Measurements from ENCODE around the gene PEX5L.
"Not testable (repeated sequence)": the region's sequence is repeated elsewhere in the genome, so short reads cannot be mapped to it uniquely, and the experiment has no call there.

Gene PEX5L

GRCh38 chr3:180049391-180049790 lies 12.7 kb upstream of the PEX5L start:
- H3K4me1 Mint-ChIP-seq (ENCODE audit: low read depth): peaks cover 6% of the 10 kb centered on the region
- no peaks in the 10 kb centered on the region for H3K36me3 Mint-ChIP-seq (ENCODE audit: low read depth)
- no peak overlapping the region for H3K4me3 Mint-ChIP-seq
- H3K27me3 Mint-ChIP-seq: no peaks in the 10 kb centered on the region
- no peaks in the 10 kb centered on the region for H3K9me3 Mint-ChIP-seq
- intact Hi-C loops (cut with micrococcal nuclease): no loop called here
- H3K27ac Mint-ChIP-seq: no peak overlapping the region

DNA sequence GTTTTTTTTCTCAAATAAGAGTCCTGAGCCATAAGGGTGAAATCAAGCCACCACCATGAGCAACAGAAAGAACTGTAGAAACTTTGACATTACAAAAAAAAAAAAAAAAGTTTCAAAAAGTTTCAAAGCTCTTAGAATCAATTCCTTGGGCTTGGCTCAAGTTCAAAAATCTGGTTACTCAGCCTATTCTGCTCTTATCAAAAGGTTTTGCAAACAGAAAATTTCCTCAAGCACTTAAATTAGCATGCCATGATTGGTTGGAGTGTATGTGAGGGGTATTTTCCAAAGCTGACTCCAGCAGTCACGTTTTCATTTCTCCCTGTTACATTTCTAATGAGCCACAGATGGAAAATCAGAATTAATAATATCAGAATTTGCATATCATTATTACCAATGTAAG lies 12.1 kb upstream of the PEX5L start:
- H3K4me1 Mint-ChIP-seq (ENCODE audit: low read depth): peaks cover 6% of the 10 kb centered on the region
- no peak overlapping the region for H3K27ac Mint-ChIP-seq
- no peaks in the 10 kb centered on the region for H3K27me3 Mint-ChIP-seq
- H3K4me3 Mint-ChIP-seq: no peak overlapping the region
- no peaks in the 10 kb centered on the region for H3K9me3 Mint-ChIP-seq
- no peaks in the 10 kb centered on the region for H3K36me3 Mint-ChIP-seq (ENCODE audit: low read depth)
- intact Hi-C loops (cut with micrococcal nuclease): no loop called here

DNA sequence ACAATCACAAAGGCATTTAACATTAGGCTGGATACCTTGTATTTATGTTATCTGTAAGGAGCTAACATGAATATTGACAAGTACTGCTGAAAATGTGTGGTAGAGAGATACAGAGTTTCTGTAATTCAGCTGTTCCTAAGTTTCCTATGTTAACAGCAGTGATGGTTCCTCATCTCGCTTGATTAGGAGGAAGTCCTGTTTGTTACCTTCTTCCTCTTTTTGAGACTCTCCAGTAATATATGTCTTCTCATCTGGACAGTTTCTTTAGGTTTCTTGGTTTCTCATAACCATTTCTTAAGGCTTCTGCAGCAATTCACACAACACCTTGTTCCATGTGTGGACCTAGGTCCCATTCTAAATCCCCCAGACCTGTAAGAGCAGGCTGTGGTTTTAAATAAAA lies 11.4 kb upstream of the PEX5L start:
- Mint-ChIP-seq H3K36me3 (ENCODE audit: low read depth) (no peaks in the 10 kb centered on the region), H3K4me3 (no peak overlapping the region), H3K27ac (no peak overlapping the region), H3K9me3 (no peaks in the 10 kb centered on the region), H3K27me3 (no peaks in the 10 kb centered on the region), H3K4me1 (ENCODE audit: low read depth) (peaks cover 6% of the 10 kb centered on the region)
- intact Hi-C loops (cut with micrococcal nuclease): no loop called here

DNA sequence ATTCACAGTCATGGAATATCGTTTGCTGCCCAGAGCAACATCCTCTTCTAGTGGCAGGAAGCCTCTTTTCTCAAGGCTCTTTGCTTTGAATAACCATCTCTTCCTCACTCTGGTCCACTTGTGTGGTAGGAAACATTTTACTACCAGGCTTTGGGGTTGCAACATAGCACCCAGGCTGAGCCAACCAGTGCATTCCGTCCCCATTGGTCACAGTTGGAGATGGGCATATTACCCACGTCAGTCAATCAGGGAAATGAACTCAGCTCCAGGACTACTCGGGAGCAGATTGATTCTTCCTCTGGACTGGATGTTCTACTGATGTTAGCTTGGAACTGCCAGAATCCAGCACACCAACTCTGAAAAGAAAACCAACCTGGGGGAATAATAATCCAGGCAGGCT lies 4.2 kb upstream of the PEX5L start:
- Mint-ChIP-seq H3K27ac (no peak overlapping the region), H3K4me3 (no peak overlapping the region), H3K4me1 (ENCODE audit: low read depth) (peaks cover 7% of the 10 kb centered on the region), H3K9me3 (no peaks in the 10 kb centered on the region), H3K36me3 (ENCODE audit: low read depth) (no peaks in the 10 kb centered on the region), H3K27me3 (peaks cover 33% of the 10 kb centered on the region)
- intact Hi-C loops (cut with micrococcal nuclease): no loop called here

DNA sequence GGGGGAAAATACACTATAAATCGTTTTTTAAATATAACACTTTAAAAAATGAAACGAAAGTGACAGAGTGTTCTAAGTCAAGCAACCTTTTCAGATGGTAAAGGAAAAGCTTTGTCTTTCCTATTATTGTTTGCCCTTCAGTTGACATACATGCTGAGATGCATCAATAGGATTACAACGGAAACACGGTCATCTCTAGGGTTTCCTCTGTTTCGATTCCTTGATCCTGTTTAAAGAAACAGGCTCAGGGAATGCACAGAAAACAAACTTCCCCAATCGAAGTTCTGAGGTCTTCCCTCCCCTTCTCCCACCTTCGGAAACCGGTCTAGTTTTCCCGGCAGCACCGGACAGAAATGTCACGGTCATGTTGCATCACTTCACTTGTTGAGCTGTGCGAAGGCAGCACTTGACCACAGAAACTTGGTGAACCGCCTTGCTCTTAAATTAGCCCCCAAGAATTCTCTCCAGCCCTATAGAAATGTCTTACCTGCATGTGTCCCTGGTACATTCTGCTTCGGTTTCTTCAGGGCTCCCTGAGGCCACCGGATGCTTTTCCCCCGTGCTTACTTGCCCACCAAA lies 556 bp downstream of the PEX5L start:
- intact Hi-C loops (cut with micrococcal nuclease): no loop called here
- Mint-ChIP-seq H3K27ac (no peak overlapping the region), H3K27me3 (peaks cover 43% of the 10 kb centered on the region), H3K36me3 (ENCODE audit: low read depth) (no peaks in the 10 kb centered on the region), H3K4me1 (ENCODE audit: low read depth) (peaks cover 7% of the 10 kb centered on the region), H3K4me3 (no peak overlapping the region), H3K9me3 (no peaks in the 10 kb centered on the region)

- Mint-ChIP-seq H3K27ac (no peak overlapping the region), H3K27me3 (peaks cover under 1% of the 10 kb centered on the region), H3K9me3 (no peaks in the 10 kb centered on the region), H3K4me1 (ENCODE audit: low read depth) (no peaks in the 10 kb centered on the region), H3K36me3 (ENCODE audit: low read depth) (no peaks in the 10 kb centered on the region), H3K4me3 (no peak overlapping the region)
- intact Hi-C loops (cut with micrococcal nuclease): no loop called here
Observed at GRCh38 chr3:180026997-180027396, 9.7 kb downstream of the PEX5L start.

GRCh38 chr3:180018543-180018942 lies 18.2 kb downstream of the PEX5L start:
- Mint-ChIP-seq H3K27me3 (no peaks in the 10 kb centered on the region), H3K4me3 (no peak overlapping the region), H3K36me3 (ENCODE audit: low read depth) (no peaks in the 10 kb centered on the region), H3K9me3 (no peaks in the 10 kb centered on the region), H3K27ac (no peak overlapping the region), H3K4me1 (ENCODE audit: low read depth) (no peaks in the 10 kb centered on the region)
- intact Hi-C loops (cut with micrococcal nuclease): no loop called here

- intact Hi-C loops (cut with micrococcal nuclease): no loop called here
- Mint-ChIP-seq H3K4me1 (ENCODE audit: low read depth) (no peaks in the 10 kb centered on the region), H3K27me3 (no peaks in the 10 kb centered on the region), H3K9me3 (no peaks in the 10 kb centered on the region), H3K4me3 (no peak overlapping the region), H3K36me3 (ENCODE audit: low read depth) (no peaks in the 10 kb centered on the region), H3K27ac (no peak overlapping the region)
Observed at GRCh38 chr3:180017846-180018245, 18.9 kb downstream of the PEX5L start.

DNA sequence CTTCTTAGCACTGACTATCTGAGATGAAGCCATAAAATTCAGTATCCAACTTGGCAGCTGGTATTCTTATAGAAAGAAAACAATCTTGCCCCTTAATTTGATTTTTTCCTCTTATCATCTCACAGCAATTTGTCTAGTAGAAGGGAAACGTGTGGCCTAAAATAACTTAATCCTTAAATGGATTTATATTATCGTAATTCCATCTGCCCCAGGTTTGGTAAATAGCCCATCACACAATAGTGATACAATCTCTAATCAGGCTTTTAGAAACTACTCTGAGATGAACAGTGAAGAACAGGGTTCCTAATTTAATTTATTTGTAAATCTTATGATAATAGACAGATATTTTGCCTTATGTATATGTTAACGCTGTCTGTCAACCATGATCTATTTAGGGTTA lies 24.8 kb downstream of the PEX5L start:
- no peaks in the 10 kb centered on the region for H3K4me1 Mint-ChIP-seq (ENCODE audit: low read depth)
- H3K4me3 Mint-ChIP-seq: no peak overlapping the region
- H3K36me3 Mint-ChIP-seq (ENCODE audit: low read depth): no peaks in the 10 kb centered on the region
- no peaks in the 10 kb centered on the region for H3K27me3 Mint-ChIP-seq
- no peak overlapping the region for H3K27ac Mint-ChIP-seq
- peaks cover 20% of the 10 kb centered on the region for H3K9me3 Mint-ChIP-seq
- intact Hi-C loops (cut with micrococcal nuclease): no loop called here

GRCh38 chr3:180008318-180008717 lies 28.4 kb downstream of the PEX5L start:
- H3K4me3 Mint-ChIP-seq; H3K36me3 Mint-ChIP-seq (ENCODE audit: low read depth); H3K4me1 Mint-ChIP-seq (ENCODE audit: low read depth); H3K27ac Mint-ChIP-seq; intact Hi-C loops (cut with micrococcal nuclease); H3K27me3 Mint-ChIP-seq: not testable (repeated sequence)
- peaks cover 32% of the 10 kb centered on the region for H3K9me3 Mint-ChIP-seq

DNA sequence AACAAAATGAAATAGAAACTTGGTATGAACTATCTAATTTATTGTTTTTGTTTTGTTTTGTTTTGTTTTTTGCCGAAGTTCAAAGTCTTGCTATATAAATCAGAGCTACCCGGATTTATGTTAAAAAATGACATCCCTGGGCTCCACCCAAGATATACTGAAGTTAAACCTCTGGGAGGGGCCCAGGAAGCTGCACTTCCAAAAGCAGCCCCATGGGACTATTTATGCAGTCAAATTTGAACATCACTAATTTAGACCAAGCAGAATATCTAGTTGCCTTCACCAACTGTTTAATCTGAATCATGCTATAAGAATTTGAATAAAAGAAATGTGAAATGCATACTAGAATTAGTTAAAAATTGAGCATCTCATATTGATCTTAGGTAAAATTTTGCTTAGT lies 32.2 kb downstream of the PEX5L start:
- peaks cover 38% of the 10 kb centered on the region for H3K9me3 Mint-ChIP-seq
- H3K4me1 Mint-ChIP-seq (ENCODE audit: low read depth): no peaks in the 10 kb centered on the region
- H3K27ac Mint-ChIP-seq: no peak overlapping the region
- intact Hi-C loops (cut with micrococcal nuclease): no loop called here
- no peaks in the 10 kb centered on the region for H3K36me3 Mint-ChIP-seq (ENCODE audit: low read depth)
- H3K27me3 Mint-ChIP-seq: no peaks in the 10 kb centered on the region
- no peak overlapping the region for H3K4me3 Mint-ChIP-seq

DNA sequence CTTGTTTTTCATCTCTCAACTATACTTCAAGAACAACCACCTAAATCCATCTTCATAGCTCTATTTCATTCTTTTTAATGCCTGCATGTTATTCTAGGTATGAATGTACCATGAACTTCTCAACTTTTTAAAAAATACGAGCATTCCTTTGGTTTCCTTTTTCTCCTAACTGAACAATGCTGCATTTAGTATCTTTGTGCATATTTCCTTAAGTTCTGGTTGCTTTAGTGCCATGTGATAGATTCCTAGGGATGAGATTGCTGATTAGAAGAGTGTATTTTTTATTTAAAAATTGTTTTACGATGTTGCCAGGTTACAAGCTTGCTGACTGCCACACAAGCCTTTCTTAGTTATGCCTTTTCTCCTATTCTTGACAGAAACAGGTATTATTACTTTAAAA lies 34.7 kb downstream of the PEX5L start:
- Mint-ChIP-seq H3K4me1 (ENCODE audit: low read depth) (no peaks in the 10 kb centered on the region), H3K36me3 (ENCODE audit: low read depth) (no peaks in the 10 kb centered on the region), H3K27me3 (no peaks in the 10 kb centered on the region), H3K4me3 (no peak overlapping the region), H3K27ac (no peak overlapping the region), H3K9me3 (peaks cover 18% of the 10 kb centered on the region)
- intact Hi-C loops (cut with micrococcal nuclease): no loop called here

DNA sequence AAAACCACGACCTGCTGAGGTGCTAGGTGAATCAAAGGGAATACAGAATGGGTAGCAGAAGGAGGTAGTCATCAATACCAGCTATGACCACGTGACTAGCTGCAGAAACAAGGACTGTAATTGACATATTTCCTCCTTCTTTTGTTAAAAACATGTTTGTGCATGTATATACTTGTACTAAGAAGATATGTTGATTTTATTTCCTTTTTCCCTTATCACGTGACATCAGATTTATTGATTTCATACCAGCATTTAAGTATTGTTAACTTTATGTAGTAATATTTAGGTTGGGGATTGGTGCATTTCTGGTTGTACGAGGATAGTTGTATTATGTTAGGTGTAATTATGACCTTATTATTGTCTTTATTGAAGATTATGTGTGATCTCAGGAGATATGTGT lies 36.2 kb downstream of the PEX5L start:
- Mint-ChIP-seq H3K27ac (no peak overlapping the region), H3K9me3 (peaks cover 6% of the 10 kb centered on the region), H3K4me1 (ENCODE audit: low read depth) (no peaks in the 10 kb centered on the region), H3K36me3 (ENCODE audit: low read depth) (no peaks in the 10 kb centered on the region), H3K27me3 (no peaks in the 10 kb centered on the region), H3K4me3 (no peak overlapping the region)
- intact Hi-C loops (cut with micrococcal nuclease): no loop called here

DNA sequence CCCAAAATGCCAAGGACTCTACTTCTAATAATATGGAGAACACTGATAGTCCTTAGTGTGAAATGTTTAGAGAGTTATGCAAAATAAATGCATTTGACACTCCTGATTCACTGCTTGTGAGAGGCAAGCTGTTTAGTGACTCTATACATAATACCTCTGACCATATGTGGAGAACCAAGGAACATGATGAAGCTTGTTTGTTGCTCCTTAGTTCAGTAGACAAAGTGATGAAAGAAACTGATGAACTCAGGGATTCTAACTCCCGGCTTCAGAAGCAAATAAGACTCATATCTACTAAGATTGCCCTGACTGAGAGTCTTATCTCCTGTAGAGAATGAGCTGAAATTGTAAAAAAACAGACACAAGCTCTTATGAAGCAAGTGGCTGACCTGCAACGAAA lies 41.3 kb downstream of the PEX5L start:
- intact Hi-C loops (cut with micrococcal nuclease): no loop called here
- H3K4me3 Mint-ChIP-seq: no peak overlapping the region
- H3K27me3 Mint-ChIP-seq: no peaks in the 10 kb centered on the region
- H3K27ac Mint-ChIP-seq: no peak overlapping the region
- no peaks in the 10 kb centered on the region for H3K4me1 Mint-ChIP-seq (ENCODE audit: low read depth)
- no peaks in the 10 kb centered on the region for H3K36me3 Mint-ChIP-seq (ENCODE audit: low read depth)
- H3K9me3 Mint-ChIP-seq: peaks cover 5% of the 10 kb centered on the region

DNA sequence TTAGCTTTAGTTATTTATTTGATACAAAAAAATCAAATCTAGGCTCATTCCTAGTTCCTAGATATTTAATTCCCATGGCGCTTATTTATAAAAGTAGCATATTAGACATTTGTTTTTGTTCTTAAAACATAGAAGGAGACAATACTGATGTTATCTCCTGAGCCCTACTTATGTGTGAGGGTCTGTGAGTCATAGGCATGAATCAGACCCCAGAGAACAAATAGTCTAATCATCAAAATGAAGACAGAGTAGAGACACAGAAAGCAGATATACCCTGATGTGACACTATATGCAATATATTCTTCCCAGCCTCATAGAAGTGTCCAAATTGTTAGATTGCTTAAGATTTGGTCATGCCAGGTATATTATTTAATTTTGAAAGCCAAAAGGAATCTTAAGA lies 44.9 kb downstream of the PEX5L start:
- peaks cover 8% of the 10 kb centered on the region for H3K9me3 Mint-ChIP-seq
- H3K27ac Mint-ChIP-seq: no peak overlapping the region

More for the DNA sequence above, 44.9 kb downstream of the PEX5L start:
- no peaks in the 10 kb centered on the region for H3K27me3 Mint-ChIP-seq
- intact Hi-C loops (cut with micrococcal nuclease): no loop called here
- H3K4me1 Mint-ChIP-seq (ENCODE audit: low read depth): no peaks in the 10 kb centered on the region
- H3K36me3 Mint-ChIP-seq (ENCODE audit: low read depth): no peaks in the 10 kb centered on the region
- H3K4me3 Mint-ChIP-seq: no peak overlapping the region
